NCI-H82 treated with DMSO at 0.1 percent for 48 hours (cell line): ENCODE measurements around the gene BLOC1S5.
"Not testable (repeated sequence)": the region's sequence is repeated elsewhere in the genome, so short reads cannot be mapped to it uniquely, and the experiment has no call there.

ENCODE experiments used
- DNase-seq: peaks from one replicate; lab custom pipeline; 2025; ENCODE audit not compliant: unreplicated experiment; lab: John Stamatoyannopoulos, UW

Gene BLOC1S5

DNA sequence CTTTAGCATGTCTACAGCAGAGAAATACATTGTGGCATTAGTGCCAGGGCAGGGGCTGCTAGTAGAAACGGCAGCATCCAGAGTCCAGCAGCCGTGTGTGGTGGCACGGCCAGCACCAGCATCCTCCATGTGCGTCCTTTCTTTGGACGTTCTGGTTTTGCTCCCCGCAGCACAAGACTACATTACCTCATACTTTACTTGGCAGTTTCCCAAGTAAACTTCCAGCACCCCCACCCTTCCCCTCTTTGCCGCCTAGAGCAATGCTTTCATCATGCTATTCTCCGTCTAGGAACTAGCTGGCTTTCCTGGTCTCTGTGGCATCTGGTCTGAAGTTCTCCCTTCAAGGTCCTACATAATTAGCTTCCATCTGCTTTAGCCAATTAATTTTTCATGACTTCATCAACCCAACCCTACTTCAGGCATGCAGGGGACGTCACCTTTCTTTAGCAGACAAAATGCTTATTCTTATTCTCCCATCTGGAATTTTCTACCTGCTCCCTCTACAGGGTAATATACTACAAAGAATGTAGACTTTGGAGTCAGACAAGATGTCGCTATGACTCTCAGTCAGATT lies 67.6 kb downstream of the BLOC1S5 start:
- DNase-seq = peak; percentile 24

GRCh38 chr6:7993952-7994351 lies 70.2 kb downstream of the BLOC1S5 start:
- DNase-seq = no peak

GRCh38 chr6:7993399-7993798 lies 70.8 kb downstream of the BLOC1S5 start:
- DNase-seq = no peak

DNA sequence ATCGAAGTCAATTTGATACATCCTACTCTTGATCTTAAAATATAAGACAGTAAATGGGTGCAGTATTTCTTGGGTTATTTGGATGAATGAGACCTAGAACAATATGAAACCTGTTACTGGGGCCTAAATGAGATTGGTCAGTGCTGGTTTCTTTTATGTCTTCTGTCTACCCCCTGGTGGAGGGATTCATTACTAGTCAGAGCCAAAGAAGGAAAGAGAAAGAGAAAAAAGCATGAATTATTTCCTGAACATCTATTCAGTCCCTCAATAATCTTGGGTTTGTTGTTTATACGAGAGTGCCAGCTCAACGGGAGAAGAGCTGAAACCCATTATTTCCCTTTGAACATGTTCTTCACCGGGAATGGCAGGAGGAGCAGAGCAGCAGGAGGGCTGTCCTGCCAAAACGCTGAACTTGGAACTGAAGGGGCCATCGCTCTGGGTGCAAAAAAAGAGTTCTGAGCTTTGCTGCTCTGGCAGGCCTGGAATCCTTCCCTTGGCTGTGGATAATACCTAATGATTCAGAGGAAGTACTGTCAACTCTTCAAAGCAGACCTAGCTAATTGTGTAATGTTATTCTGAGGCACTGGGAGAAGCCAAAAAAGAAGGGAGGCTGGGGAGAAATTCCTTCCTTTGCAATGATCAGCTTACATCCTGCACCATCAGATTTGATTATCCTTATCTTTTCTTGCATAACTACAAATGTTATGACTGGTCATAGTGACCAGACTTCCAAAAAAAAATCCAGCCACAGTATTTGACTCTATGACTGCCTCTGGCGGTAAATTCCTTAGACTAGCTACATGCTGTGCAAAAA lies 72.0 kb downstream of the BLOC1S5 start:
- no peak for DNase-seq

GRCh38 chr6:7991536-7991935 lies 72.7 kb downstream of the BLOC1S5 start:
- no peak for DNase-seq

- DNase-seq = no peak
Measured at GRCh38 chr6:7986219-7986618, 78.0 kb downstream of the BLOC1S5 start.

GRCh38 chr6:7983967-7984366 lies 80.2 kb downstream of the BLOC1S5 start:
- not testable (repeated sequence) for DNase-seq

- no peak for DNase-seq
Measured at GRCh38 chr6:7979831-7980230, 84.4 kb downstream of the BLOC1S5 start.

DNA sequence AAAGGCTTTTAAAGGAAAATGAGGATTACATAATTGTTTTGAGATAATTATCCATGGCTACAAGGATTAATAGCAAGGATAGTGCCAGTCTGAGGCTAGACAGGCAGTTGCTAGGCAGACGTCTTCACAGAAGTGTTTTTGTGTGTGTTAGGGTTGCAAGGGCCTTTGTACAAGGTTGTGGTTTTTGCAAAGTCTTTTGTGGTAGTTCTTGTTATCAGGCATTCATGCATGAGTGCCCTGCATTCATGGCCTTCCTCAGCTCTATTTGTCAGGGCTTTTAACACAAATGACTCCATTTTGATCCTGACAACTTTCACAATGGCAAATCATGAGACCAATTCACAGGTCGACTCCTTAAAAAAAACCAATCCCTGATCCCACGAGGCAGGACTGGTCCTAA lies 85.5 kb downstream of the BLOC1S5 start:
- DNase-seq = no peak

GRCh38 chr6:7976485-7977056 lies 87.6 kb downstream of the BLOC1S5 start:
- DNase-seq = no peak

- DNase-seq = no peak
Measured at GRCh38 chr6:7975764-7976146, 88.4 kb downstream of the BLOC1S5 start.

DNA sequence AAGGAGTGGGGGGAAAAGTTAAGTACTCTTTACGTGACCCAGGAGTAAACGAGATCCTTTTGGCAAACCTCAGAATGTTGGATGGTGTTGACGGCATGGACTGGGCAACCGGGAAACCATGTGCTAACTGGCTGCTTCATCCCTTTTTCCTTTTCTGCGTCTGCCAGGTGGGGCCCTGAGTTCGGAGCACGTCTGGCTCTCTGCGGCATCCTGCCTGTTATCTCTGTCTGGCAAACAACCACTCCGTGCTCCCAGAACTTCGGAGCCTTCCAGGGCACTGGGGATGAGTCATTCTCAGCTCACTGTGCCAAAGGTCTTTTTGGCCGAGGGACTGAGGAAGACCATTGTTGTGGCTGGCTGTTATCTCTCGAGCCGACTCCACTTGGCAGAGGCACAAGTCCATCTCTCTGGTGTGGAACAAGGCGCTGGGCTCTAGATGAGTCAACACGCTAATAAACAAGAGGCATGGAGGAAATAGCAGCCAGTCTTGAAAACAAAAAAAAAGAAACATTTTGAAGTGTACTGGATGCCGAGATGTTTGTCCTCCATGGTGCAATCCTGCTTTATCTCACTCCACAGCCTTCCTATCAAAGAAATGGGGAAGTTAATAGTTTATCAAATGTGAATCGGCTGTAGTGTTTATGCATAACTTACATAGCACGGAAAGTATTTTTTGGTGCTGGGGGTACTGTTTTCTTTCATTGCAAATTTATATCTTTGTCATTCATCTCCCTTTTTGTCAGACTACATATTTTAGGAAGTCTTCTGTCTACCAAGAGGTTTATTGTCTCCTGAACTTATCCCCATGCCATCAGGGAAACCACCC lies 89.0 kb downstream of the BLOC1S5 start:
- no peak for DNase-seq

- no peak for DNase-seq
Measured at GRCh38 chr6:7974565-7974937, 89.6 kb downstream of the BLOC1S5 start.

DNA sequence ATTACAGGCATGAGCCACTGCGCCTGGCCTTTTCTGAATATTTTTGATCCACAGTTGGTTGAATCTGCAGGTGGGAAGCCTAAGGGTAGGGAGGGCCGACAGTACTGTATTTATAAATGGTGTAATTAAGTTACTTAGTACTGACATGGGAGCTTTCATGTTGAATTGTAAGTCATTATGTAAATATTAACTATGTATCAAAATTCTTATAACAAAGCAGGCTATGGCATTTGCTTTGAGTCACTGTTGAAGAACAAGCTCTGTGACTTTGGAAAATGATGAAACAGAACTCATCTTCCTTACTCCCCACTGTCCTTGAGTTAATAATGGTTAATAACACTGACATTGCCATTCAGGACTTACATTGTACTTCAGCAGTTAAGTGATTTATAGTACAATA lies 90.6 kb downstream of the BLOC1S5 start:
- no peak for DNase-seq

DNA sequence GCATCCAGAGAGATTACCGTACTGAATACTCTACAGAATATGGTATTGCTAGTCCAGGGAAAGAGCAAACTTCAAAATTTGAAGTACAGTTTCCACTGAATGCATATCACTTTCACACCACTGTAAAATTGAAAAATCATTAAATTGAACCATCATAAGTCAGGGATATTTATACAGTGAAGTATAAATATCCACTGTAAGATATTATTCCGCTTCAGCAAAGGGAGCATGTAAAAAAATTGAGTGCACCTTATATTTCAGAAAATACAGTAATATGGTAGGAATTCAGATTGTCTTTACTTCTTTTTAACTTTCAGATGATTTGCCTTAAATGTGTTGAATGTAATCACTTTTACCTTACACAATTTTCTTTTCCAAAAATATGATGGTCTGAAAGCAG lies 92.7 kb downstream of the BLOC1S5 start:
- no peak for DNase-seq

DNA sequence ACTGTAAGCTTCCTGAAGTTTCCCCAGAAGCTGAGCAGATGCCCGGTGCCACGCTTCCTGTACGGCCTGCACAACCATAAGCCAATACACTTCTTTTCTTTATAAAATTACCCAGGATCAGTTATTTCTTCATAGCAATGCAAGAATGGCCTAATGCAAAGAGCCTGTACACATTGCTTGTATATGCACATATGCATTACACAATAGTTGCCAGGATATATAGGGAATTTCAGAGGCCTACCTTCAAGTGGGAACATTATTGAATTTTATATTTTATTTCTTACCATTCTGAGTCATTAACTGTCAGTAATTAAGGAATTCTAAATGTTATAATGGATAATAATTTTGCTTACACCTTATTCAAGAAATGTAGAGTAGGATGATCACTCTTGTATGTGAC lies 93.6 kb downstream of the BLOC1S5 start:
- DNase-seq = no peak
